PC-9 (cell line): Measurements from ENCODE around the gene MZT1.

Source experiments
- CTCF ChIP-seq: fragments of 200-600 bp; sonication (generic); conservative IDR thresholded peaks from 2 replicates; pipeline ENCODE4 v1.6.1; 2017; ENCODE audit warnings: mixed run types, antibody characterized with exemption, mild to moderate bottlenecking, moderate library complexity
- EZH2 ChIP-seq: fragments of 200-600 bp; sonication (generic); IDR thresholded peaks from 2 replicates; pipeline ENCODE4 v1.8.0; 2017; ENCODE audit warnings: antibody characterized with exemption, low read depth

GRCh38 chr13:72692884-72693514, 34.4 kb downstream of the MZT1 start:
- TF ChIP-seq CTCF (no peak), EZH2 (no peak)
